ENCODE data around the gene DNM2.
"Not testable (repeated sequence)": the region's sequence is repeated elsewhere in the genome, so short reads cannot be mapped to it uniquely, and the experiment has no call there.

Gene DNM2

GRCh38 chr19:10836479-10837330 lies 118.8 kb downstream of the DNM2 start:
- H3K4me3 ChIP-seq (ENCODE audit: low read depth, low read length), result peak overlapping the region; percentile 64
- no peak for TF ChIP-seq CTCF (IDR thresholded peaks at IDR 0.05; ENCODE audit: borderline replicate concordance, insufficient read depth, low read depth, low read length)

- not testable (repeated sequence) for H3K4me3 ChIP-seq (ENCODE audit: low read depth, low read length)
Observed at GRCh38 chr19:10837649-10838048, 119.8 kb downstream of the DNM2 start.

GRCh38 chr19:10838377-10838776 lies 120.5 kb downstream of the DNM2 start:
- no peak for TF ChIP-seq CTCF (IDR thresholded peaks at IDR 0.05; ENCODE audit: borderline replicate concordance, insufficient read depth, low read depth, low read length)
- H3K4me3 ChIP-seq (ENCODE audit: low read depth, low read length), result no peak overlapping the region

GRCh38 chr19:10839114-10840050 lies 121.5 kb downstream of the DNM2 start:
- TF ChIP-seq CTCF (IDR thresholded peaks at IDR 0.05; ENCODE audit: borderline replicate concordance, insufficient read depth, low read depth, low read length), result no peak
- H3K4me3 ChIP-seq (ENCODE audit: low read depth, low read length), result no peak overlapping the region

- H3K4me3 ChIP-seq (ENCODE audit: low read depth, low read length), result no peak overlapping the region
- no peak for TF ChIP-seq CTCF (IDR thresholded peaks at IDR 0.05; ENCODE audit: borderline replicate concordance, insufficient read depth, low read depth, low read length)
Observed at GRCh38 chr19:10842788-10843187, 124.9 kb downstream of the DNM2 start.

GRCh38 chr19:10846500-10847202 lies 128.8 kb downstream of the DNM2 start:
- no peak for TF ChIP-seq CTCF (IDR thresholded peaks at IDR 0.05; ENCODE audit: borderline replicate concordance, insufficient read depth, low read depth, low read length)
- no peak overlapping the region for H3K4me3 ChIP-seq (ENCODE audit: low read depth, low read length)

GRCh38 chr19:10848230-10848856 lies 130.5 kb downstream of the DNM2 start, which contains the start of gene C19orf38:
C19orf38 (plus strand) TSS chr19:10848415; CDS start chr19:10848509, 94 bp downstream.
- no peak for TF ChIP-seq CTCF (IDR thresholded peaks at IDR 0.05; ENCODE audit: borderline replicate concordance, insufficient read depth, low read depth, low read length)
- H3K4me3 ChIP-seq (ENCODE audit: low read depth, low read length), result peak within 1 kb of the TSS; percentile 41

Data from GM12875 (cell line).